Mammary epithelial cell (primary cell): ENCODE measurements around the gene IRAK2.

ENCODE experiments used
- EZH2 ChIP-seq: IDR thresholded peaks from 2 replicates; pipeline ENCODE4 v1.6.1; 2012; ENCODE audit warnings: low read length, inconsistent platforms, borderline replicate concordance
- TF ChIP-seq, protein P1 (sequence below), 2 donors: IDR thresholded peaks in 1 of 2; conservative IDR thresholded peaks in 1 of 2; 2 replicates each; pipeline ENCODE4 v1.5.1; 2011 to 2012; ENCODE audit warnings: inconsistent platforms in 2 of 2, low read length in 2 of 2, mild to moderate bottlenecking in 2 of 2, control low read depth in 1 of 2, low read depth in 1 of 2; ENCODE audit not compliant: insufficient read depth in 1 of 2; ENCODE audit errors: extremely low read depth in 1 of 2

DNA sequence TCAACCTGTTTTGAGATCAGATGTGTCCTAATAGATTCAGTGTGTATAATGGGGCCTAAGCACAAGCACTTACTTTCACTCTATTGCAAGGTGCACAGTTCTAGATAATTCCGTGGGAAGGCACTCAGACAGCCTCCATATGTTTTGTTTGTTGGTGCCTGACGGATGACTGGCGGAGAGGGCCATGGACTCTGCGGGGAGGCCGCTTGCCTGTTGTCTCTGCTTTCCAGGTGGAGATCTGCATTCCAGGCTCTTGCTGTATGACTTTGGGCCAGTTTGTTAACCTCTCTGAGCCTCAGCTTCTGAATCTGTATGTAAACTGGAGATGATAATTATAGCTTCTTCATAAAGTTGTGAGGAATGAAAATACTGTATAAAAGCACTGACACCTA lies 1.5 kb downstream of the IRAK2 start:
- TF ChIP-seq, protein P1, sequence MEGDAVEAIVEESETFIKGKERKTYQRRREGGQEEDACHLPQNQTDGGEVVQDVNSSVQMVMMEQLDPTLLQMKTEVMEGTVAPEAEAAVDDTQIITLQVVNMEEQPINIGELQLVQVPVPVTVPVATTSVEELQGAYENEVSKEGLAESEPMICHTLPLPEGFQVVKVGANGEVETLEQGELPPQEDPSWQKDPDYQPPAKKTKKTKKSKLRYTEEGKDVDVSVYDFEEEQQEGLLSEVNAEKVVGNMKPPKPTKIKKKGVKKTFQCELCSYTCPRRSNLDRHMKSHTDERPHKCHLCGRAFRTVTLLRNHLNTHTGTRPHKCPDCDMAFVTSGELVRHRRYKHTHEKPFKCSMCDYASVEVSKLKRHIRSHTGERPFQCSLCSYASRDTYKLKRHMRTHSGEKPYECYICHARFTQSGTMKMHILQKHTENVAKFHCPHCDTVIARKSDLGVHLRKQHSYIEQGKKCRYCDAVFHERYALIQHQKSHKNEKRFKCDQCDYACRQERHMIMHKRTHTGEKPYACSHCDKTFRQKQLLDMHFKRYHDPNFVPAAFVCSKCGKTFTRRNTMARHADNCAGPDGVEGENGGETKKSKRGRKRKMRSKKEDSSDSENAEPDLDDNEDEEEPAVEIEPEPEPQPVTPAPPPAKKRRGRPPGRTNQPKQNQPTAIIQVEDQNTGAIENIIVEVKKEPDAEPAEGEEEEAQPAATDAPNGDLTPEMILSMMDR (conservative IDR thresholded peaks at IDR 0.05 in 1 of 2, IDR thresholded peaks at IDR 0.05 in 1 of 2; ENCODE audit: extremely low read depth in 1 of 2, insufficient read depth in 1 of 2, low read depth in 1 of 2, low read length in 2 of 2): no peak
- no peak for TF ChIP-seq EZH2
